Heart left ventricle (tissue), 16 donors: ENCODE results near the gene CYGB. TPM values are rescaled to one million over a fixed set of nuclear protein-coding genes. Genes with fewer than 3 reads are reported as not detected.

Experiments
- ATAC-seq, 4 donors: fragments of 200-7000 bp; cut with Tn5 transposase; one replicate each; pipeline ENCODE4 v1.9.1; 2020 to 2022; ENCODE audit warnings: moderate library complexity in 4 of 4, mild to moderate bottlenecking in 3 of 4, moderate number of reproducible peaks in 1 of 4
- DNase-seq, 5 donors: peaks; one replicate each; pipeline ENCODE4 v3.0.0-alpha.2; 2020
- H3K27ac ChIP-seq, 12 donors: fragments of 200-600 bp; sonication (generic) in 4 of 12; one replicate each; pipeline versions ENCODE4 v1.5.0 to v1.8.0; 2016 to 2022; ENCODE audit warnings: mild to moderate bottlenecking in 2 of 12
- H3K27me3 ChIP-seq, 9 donors: fragments of 200-600 bp; sonication (generic) in 2 of 9; one replicate each; pipeline versions ENCODE4 v1.5.1 to v1.8.0; 2016 to 2022; ENCODE audit warnings: mild to moderate bottlenecking in 3 of 9
- H3K36me3 ChIP-seq, 9 donors: fragments of 200-600 bp; sonication (generic) in 2 of 9; one replicate each; pipeline versions ENCODE4 v1.5.0 to v1.8.0; 2018 to 2022; ENCODE audit warnings: mild to moderate bottlenecking in 2 of 9
- H3K4me1 ChIP-seq, 12 donors: fragments of 200-600 bp; sonication (generic) in 4 of 12; one replicate each; pipeline versions ENCODE4 v1.5.0 to v1.8.0; 2016 to 2022; ENCODE audit warnings: mild to moderate bottlenecking in 3 of 12
- H3K4me3 ChIP-seq, 12 donors: fragments of 200-600 bp; sonication (generic) in 4 of 12; one replicate each; pipeline versions ENCODE4 v1.5.0 to v1.8.0; 2017 to 2022; ENCODE audit warnings: mild to moderate bottlenecking in 9 of 12, moderate library complexity in 4 of 12
- H3K9me3 ChIP-seq, 12 donors: fragments of 200-600 bp; sonication (generic) in 4 of 12; one replicate each; pipeline versions ENCODE4 v1.5.0 to v1.8.0; 2016 to 2022; ENCODE audit warnings: mild to moderate bottlenecking in 1 of 12
- CTCF ChIP-seq, 12 donors: fragments of 200-600 bp; sonication (generic) in 4 of 12; IDR thresholded peaks; one replicate each; pipeline versions ENCODE4 v1.5.0 to v1.8.0; 2018 to 2022; ENCODE audit warnings: antibody characterized with exemption in 12 of 12, mild to moderate bottlenecking in 5 of 12
- POLR2A ChIP-seq, 2 donors: fragments of 450-650 bp; IDR thresholded peaks; one replicate each; pipeline ENCODE4 v1.6.1; 2017; ENCODE audit warnings: antibody characterized with exemption in 2 of 2, mild to moderate bottlenecking in 2 of 2, moderate library complexity in 2 of 2
- WGBS, 4 donors: extraction: QIAGEN DNeasy Blood & Tissue Kit in 2 of 4; methylation state at CpG; one replicate each; pipeline versions ENCODE4 v1.1.5 to v1.1.7; 2013 to 2018; 5-methylcytosine and 5-hydroxymethylcytosine counted together
- intact Hi-C, 10 donors: fragments of 100-400 bp; cut with DNase I; formaldehyde crosslinking; loops; one replicate each; pipeline versions ENCODE4 v1.11.1 to v1.14.2; 2022
- polyA plus RNA-seq, 2 donors: library from polyadenylated mRNA; stranded (reverse); fragments of 200-250 nt; gene quantifications; one replicate each; pipeline ENCODE4 v1.2.3, GENCODE V29; 2013
- total RNA-seq, 9 donors: library from RNA; depleted of rRNA in 2 of 9; stranded (reverse); fragments of >200 nt in 2 of 9; fragmentation: NEBNext Ultra II Directional in 3 of 9; extraction: Animal tissue kit (Norgen Biotek cat#: 25700) in 3 of 9; gene quantifications; one replicate each; pipeline versions ENCODE4 v1.1.0 to v1.2.4, GENCODE V29; 2016 to 2023
- donor health status: ischemic (EF 13 %, LVEDD 7.1; RV severe dilation, severe dysfunction).
- donor health status: healthy with polysubstance abuse.
- donor health status: DM: no; HTN: yes; CAD: no.
- donor health status: DM: no; HTN: no; CAD: no.
- donor health status: ischemic (EF 25% LVEDD 6.9; RV normal size, moderate dysfunction).
- donor health status: ischemic (EF 25% LVEDD 5.7; RV mildly dilated, moderate dysfunction).
- donor health status: healthy.
- donor health status: DM: yes; HTN: yes; CAD: no.
- donor health status: ischemic (EF 35%, LVEDD 5.7; RV mildly dilated, moderate dysfunction).
- donor health status: nonischemic (EF 11% LVEDD 7.7; RV severe dilation, severe dysfunction).
- donor health status: DM: yes; HTN: yes; CAD: no.
- donor health status: PGD.
- donor health status: ischemic (EF 29% LVEDD 5.4; RV normal size, mild dysfunction).
- donor health status: nonischemic (EF 23%, LVEDD 6.1; RV moderate dilation, normal function).

CYGB gene
- total and polyA plus RNA-seq, 11 donors = 11.8 to 37.9 (median 21.9) TPM

- ATAC-seq (no peak), DNase-seq (no peak)
Observed at GRCh38 chr17:76579281-76579680, 41.8 kb upstream of the CYGB start.

GRCh38 chr17:76578376-76578775 is 40.9 kb upstream of the CYGB start:
- 66 to 90% (median 84%) methylated on average over 5 of the region's 5 CpGs for WGBS, 4 donors

More at GRCh38 chr17:76579281-76579680, 41.8 kb upstream of the CYGB start:
- no peaks in the 10 kb centered on the region for H3K36me3 ChIP-seq
- H3K9me3 ChIP-seq = no peaks in the 10 kb centered on the region
- intact Hi-C loops = loop anchor here in 1 of 10 donors (10.0 kb wide), 1 partner anchor 46 kb away; no protein-coding TSS in a partner anchor
- H3K27ac ChIP-seq = no peak overlapping the region
- 71 to 100% (median 93%) methylated on average over 2 of the region's 2 CpGs for WGBS, 4 donors
- no peak overlapping the region for H3K4me3 ChIP-seq
- TF ChIP-seq POLR2A (IDR thresholded peaks at IDR 0.05) = no peak
- TF ChIP-seq CTCF (IDR thresholded peaks at IDR 0.05) = no peak
- peaks cover 0 to under 1% (median 0%) of the 10 kb centered on the region in 9 donors for H3K27me3 ChIP-seq
- peaks cover 0 to under 1% (median 0%) of the 10 kb centered on the region in 12 donors for H3K4me1 ChIP-seq

GRCh38 chr17:76577876-76578275 is 40.4 kb upstream of the CYGB start:
- no peaks in the 10 kb centered on the region for H3K9me3 ChIP-seq
- no peaks in the 10 kb centered on the region for H3K27me3 ChIP-seq
- TF ChIP-seq CTCF (IDR thresholded peaks at IDR 0.05) (no peak), POLR2A (IDR thresholded peaks at IDR 0.05) (no peak)
- no peaks in the 10 kb centered on the region for H3K36me3 ChIP-seq
- DNase-seq (no peak), ATAC-seq (no peak)
- 89 to 97% (median 97%) methylated on average over 7 of the region's 7 CpGs for WGBS, 4 donors
- no peaks in the 10 kb centered on the region for H3K4me1 ChIP-seq
- no peak overlapping the region for H3K4me3 ChIP-seq
- intact Hi-C loops = loop anchor here in 1 of 10 donors (10.0 kb wide), 1 partner anchor 47 kb away; no protein-coding TSS in a partner anchor
- no peak overlapping the region for H3K27ac ChIP-seq

More at GRCh38 chr17:76578376-76578775, 40.9 kb upstream of the CYGB start:
- no peaks in the 10 kb centered on the region for H3K36me3 ChIP-seq
- H3K9me3 ChIP-seq = no peaks in the 10 kb centered on the region
- H3K27me3 ChIP-seq = no peaks in the 10 kb centered on the region
- H3K4me3 ChIP-seq = no peak overlapping the region
- no peak overlapping the region for H3K27ac ChIP-seq
- TF ChIP-seq POLR2A (IDR thresholded peaks at IDR 0.05) (no peak), CTCF (IDR thresholded peaks at IDR 0.05) (no peak)
- ATAC-seq (no peak), DNase-seq (no peak)
- no peaks in the 10 kb centered on the region for H3K4me1 ChIP-seq
- intact Hi-C loops = loop anchor here in 1 of 10 donors (10.0 kb wide), 1 partner anchor 46 kb away; no protein-coding TSS in a partner anchor

- no peaks in the 10 kb centered on the region for H3K9me3 ChIP-seq
- H3K27me3 ChIP-seq = no peaks in the 10 kb centered on the region
- no peaks in the 10 kb centered on the region for H3K36me3 ChIP-seq
- no peak overlapping the region for H3K27ac ChIP-seq
- WGBS, 4 donors = 87 to 92% (median 91%) methylated on average over 9 of the region's 9 CpGs
- intact Hi-C loops = loop anchor here in 1 of 10 donors (10.0 kb wide), 1 partner anchor 49 kb away; no protein-coding TSS in a partner anchor
- DNase-seq = no peak
- no peak for ATAC-seq
- no peaks in the 10 kb centered on the region for H3K4me1 ChIP-seq
- H3K4me3 ChIP-seq = no peak overlapping the region
- TF ChIP-seq CTCF (IDR thresholded peaks at IDR 0.05) (no peak), POLR2A (IDR thresholded peaks at IDR 0.05) (no peak)
Observed at GRCh38 chr17:76576189-76576588, 38.7 kb upstream of the CYGB start.
